GM18858 (cell line): ENCODE data around the gene RORB.
A peak's percentile ranks its signal among the peaks of the same experiment; 100 is the strongest.

Experiments used
- ATAC-seq: cut with Tn5 transposase; IDR thresholded peaks from one replicate; pipeline ENCODE4 v1.9.1; 2021; ENCODE audit not compliant: unreplicated experiment

RORB gene

GRCh38 chr9:74589576-74589975 is 92.4 kb downstream of the RORB start:
- peak; percentile 53 for ATAC-seq

DNA sequence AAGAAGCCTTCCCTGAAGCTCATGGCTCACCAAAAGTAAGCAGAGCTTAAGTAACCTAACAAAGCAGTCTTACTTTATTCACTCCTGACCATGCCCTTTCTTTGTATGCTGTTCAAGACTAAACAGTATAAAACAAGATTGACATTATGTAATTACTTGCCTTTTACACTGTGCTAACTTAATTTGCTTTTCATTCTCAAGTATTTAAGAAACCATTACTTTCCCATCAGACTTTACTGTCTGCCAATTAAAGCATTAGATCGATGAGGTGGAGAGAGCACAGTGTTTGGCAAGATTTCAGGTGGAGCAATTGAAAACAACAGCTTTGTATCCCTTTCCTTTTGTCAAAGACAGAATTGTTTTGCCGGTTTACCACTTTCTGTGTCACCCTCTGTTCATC is 98.2 kb downstream of the RORB start:
- no peak for ATAC-seq

- no peak for ATAC-seq
Measured at GRCh38 chr9:74598874-74599273, 101.7 kb downstream of the RORB start.

DNA sequence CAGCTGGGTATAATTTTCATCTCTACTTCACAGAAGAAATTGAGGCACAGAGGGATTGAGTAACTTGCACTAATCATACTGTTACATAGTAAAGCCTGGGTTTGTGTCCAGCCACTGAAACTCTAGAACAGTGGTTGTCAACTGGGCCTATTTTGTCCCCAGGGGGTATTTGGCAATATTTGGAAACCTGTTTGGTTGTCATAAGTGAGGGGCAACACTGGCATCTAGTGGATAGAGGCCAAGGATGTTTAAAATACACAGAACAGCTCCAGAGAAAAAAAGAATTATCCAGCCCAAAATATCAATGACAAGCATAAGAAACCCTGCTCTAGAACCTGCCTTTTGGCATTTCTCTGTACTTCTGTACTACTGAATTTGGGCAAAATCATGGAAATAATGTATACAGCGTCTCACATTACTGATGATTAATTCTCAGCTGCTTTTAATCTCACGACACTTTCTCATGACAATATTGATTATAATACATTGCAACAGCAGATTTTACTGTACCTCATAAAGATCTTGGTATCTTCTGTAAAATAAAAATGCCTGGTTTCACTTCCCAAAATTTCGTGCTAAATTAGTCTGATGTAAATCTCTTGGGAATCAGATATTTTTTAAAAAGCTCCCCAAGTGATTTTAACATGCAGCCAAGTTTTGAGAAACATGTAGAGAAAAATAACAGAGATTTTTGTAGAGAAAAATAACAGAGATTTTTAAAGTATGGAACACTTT is 112.7 kb downstream of the RORB start:
- ATAC-seq = no peak

GRCh38 chr9:74610523-74611061 is 113.5 kb downstream of the RORB start:
- no peak for ATAC-seq

GRCh38 chr9:74630228-74630627 is 133.1 kb downstream of the RORB start:
- ATAC-seq = no peak

- ATAC-seq = no peak
Measured at GRCh38 chr9:74639112-74639511, 142.0 kb downstream of the RORB start.

- ATAC-seq = no peak
Measured at GRCh38 chr9:74642376-74642775, 145.2 kb downstream of the RORB start.

GRCh38 chr9:74643303-74643923 is 146.3 kb downstream of the RORB start:
- ATAC-seq = no peak

GRCh38 chr9:74644023-74644422 is 146.9 kb downstream of the RORB start:
- ATAC-seq = no peak

- peak; percentile 66 for ATAC-seq
Measured at GRCh38 chr9:74645007-74645639, 148.0 kb downstream of the RORB start.

DNA sequence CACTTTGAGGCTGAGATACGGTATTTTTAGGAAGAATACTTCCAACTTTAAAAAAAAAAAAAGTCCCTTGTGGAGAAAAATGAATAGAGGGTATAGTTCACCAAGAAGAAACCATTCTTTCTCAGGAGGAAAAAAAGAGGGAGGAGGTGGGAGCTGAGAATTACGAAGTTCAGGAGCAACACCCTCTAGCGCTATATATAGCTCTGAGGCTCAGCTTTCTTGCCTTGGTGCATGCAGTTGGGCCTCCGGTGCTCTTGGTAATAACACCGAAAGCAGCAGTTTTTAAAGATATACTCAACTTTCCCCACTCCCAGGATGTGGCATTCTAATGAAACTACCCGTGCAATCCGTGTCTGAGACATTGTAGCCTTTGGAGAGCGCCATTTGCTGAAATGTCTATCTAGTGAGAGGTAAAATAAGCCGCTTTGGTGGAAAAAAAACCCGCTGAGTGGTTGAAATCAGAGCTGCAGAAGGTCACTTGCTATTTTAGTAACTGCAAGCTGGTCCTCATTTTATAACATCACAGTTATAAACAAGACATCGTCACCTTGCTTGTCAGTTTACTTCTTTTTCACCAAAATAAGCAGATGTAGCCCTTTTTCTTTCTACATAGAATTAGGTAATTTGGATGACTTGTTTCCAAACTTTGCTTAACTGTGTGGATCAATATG is 156.4 kb downstream of the RORB start:
- ATAC-seq = no peak

- ATAC-seq = no peak
Measured at GRCh38 chr9:74662674-74663073, 165.5 kb downstream of the RORB start.

- ATAC-seq = no peak
Measured at GRCh38 chr9:74663439-74663838, 166.3 kb downstream of the RORB start.

DNA sequence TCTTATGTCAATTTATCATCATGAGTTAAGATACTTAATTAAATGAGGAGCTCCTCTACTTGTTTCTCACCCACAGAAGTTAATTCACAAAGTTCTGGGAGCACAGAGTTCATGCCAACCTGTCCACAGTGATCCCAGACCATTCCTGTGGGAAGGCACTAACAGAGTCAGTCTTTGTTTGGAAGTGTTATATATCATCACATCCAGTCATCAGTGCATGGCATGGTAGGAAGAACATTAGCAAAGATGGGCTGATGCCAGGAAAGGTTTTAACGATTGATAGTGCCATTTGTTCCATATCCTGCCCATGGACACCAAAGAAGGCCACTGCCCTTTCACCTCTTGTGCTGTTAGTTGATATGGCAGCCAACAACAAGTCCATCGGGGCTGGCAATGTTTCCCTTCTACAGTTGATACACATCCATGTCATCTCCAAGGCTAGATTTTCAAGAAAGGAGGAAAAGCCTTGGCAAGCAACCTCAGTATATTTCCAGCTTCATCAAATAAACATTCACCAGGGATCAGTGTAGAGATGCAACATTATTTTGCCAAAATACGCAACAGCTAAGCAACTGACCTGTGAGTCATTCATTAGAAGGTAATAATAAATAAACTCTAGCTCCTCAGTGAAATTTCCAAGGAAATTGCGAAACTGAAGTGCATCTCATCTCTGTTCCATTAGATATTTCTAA is 169.6 kb downstream of the RORB start:
- ATAC-seq = no peak

GRCh38 chr9:74672237-74672636 is 175.1 kb downstream of the RORB start:
- no peak for ATAC-seq

- no peak for ATAC-seq
Measured at GRCh38 chr9:74674077-74674476, 176.9 kb downstream of the RORB start.

GRCh38 chr9:74681906-74682305 is 184.8 kb downstream of the RORB start:
- no peak for ATAC-seq

GRCh38 chr9:74683322-74683721 is 186.2 kb downstream of the RORB start:
- ATAC-seq = no peak

GRCh38 chr9:74691058-74691457 is 193.9 kb downstream of the RORB start:
- no peak for ATAC-seq

DNA sequence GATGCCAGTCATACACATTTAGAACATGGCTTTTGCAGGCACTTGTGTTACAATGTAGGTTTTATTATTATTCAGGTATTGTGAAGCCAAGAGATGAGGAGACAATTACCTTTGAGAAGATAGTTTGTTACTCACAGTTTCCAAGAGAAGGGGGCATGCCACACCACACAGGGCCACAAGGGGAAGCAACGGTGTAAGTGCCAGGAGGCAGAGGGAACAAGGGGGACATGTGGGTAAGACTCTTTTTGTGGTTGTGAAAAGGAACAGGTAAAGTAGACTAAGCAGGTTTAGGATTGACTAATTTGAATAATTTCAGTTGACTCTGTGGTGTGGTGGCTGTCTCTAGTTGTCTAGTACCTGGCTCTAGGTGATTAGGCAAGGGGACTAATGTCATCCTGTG is 199.4 kb downstream of the RORB start:
- ATAC-seq = no peak
